Measurements from ENCODE around the gene SIMC1. TPM values are rescaled to one million over a fixed set of nuclear protein-coding genes. Genes with fewer than 3 reads are reported as not detected.
"Not testable (repeated sequence)": the region's sequence is repeated elsewhere in the genome, so short reads cannot be mapped to it uniquely, and the experiment has no call there.

Gene SIMC1
- total and polyA plus RNA-seq, 2 donors (not counting 1 experiment from before 2014, with no cell fraction given): 20.6 to 63.8 TPM

GRCh38 chr5:176244318-176244717 lies 6.1 kb downstream of the SIMC1 start:
- H3K27ac Mint-ChIP-seq; H2AFZ ChIP-seq (ENCODE audit: insufficient read depth, low read depth, low read length, poor library complexity, severe bottlenecking); H3K27me3 ChIP-seq (replicated peaks in 1 of 4; ENCODE audit: control extremely low read depth in 1 of 4, control insufficient read depth in 3 of 4, insufficient read depth in 4 of 4, low read length in 3 of 4); H3K27ac ChIP-seq (ENCODE audit: low read length in 2 of 2); H3K9me3 ChIP-seq (ENCODE audit: control extremely low read depth in 1 of 3, control insufficient read depth in 2 of 3, insufficient read depth in 1 of 3, low read length in 2 of 3); H3K9me3 Mint-ChIP-seq (ENCODE audit: insufficient read depth); CTCF ChIA-PET; H3K4me1 ChIP-seq (ENCODE audit: control insufficient read depth in 2 of 2, insufficient read depth in 2 of 2, low read length in 2 of 2); H3K4me3 Mint-ChIP-seq; H3K27me3 Mint-ChIP-seq; H4K20me1 ChIP-seq (ENCODE audit: control insufficient read depth, insufficient read depth, low read length, poor library complexity, severe bottlenecking); H3K36me3 ChIP-seq (replicated peaks in 1 of 2; ENCODE audit: control extremely low read depth in 1 of 2, control insufficient read depth in 1 of 2, extremely low read depth in 1 of 2, insufficient read depth in 2 of 2, low read length in 1 of 2); H3K79me2 ChIP-seq (ENCODE audit: control insufficient read depth, insufficient read depth, low read length); H3K4me3 ChIP-seq (ENCODE audit: control extremely low read depth in 1 of 5, extremely low read depth in 1 of 5, insufficient read depth in 1 of 5, low read depth in 2 of 5, low read length in 4 of 5); POLR2A ChIA-PET; DNase-seq; intact Hi-C loops (cut with micrococcal nuclease); H3K4me2 ChIP-seq (replicated peaks; ENCODE audit: low read depth, low read length, poor library complexity, severe bottlenecking); H3K9ac ChIP-seq (ENCODE audit: low read length); ATAC-seq (ENCODE audit: low read depth): not testable (repeated sequence)
- H3K4me1 Mint-ChIP-seq: peaks cover 19% of the 10 kb centered on the region
- no CpG with 5 or more reads among the region's 2 CpGs for WGBS (ENCODE audit: insufficient coverage)

GRCh38 chr5:176245074-176245473 lies 6.8 kb downstream of the SIMC1 start:
- H3K4me2 ChIP-seq (replicated peaks; ENCODE audit: low read depth, low read length, poor library complexity, severe bottlenecking); H2AFZ ChIP-seq (ENCODE audit: insufficient read depth, low read depth, low read length, poor library complexity, severe bottlenecking); DNase-seq; H3K4me3 Mint-ChIP-seq; H3K79me2 ChIP-seq (ENCODE audit: control insufficient read depth, insufficient read depth, low read length); intact Hi-C loops (cut with micrococcal nuclease); CTCF ChIA-PET; H3K27ac Mint-ChIP-seq; H3K4me3 ChIP-seq (ENCODE audit: control extremely low read depth in 1 of 5, extremely low read depth in 1 of 5, insufficient read depth in 1 of 5, low read depth in 2 of 5, low read length in 4 of 5); H3K27me3 Mint-ChIP-seq; H3K36me3 ChIP-seq (replicated peaks in 1 of 2; ENCODE audit: control extremely low read depth in 1 of 2, control insufficient read depth in 1 of 2, extremely low read depth in 1 of 2, insufficient read depth in 2 of 2, low read length in 1 of 2); H3K27me3 ChIP-seq (replicated peaks in 1 of 4; ENCODE audit: control extremely low read depth in 1 of 4, control insufficient read depth in 3 of 4, insufficient read depth in 4 of 4, low read length in 3 of 4); H3K9ac ChIP-seq (ENCODE audit: low read length); H3K9me3 Mint-ChIP-seq (ENCODE audit: insufficient read depth); POLR2A ChIA-PET; ATAC-seq (ENCODE audit: low read depth); H3K9me3 ChIP-seq (ENCODE audit: control extremely low read depth in 1 of 3, control insufficient read depth in 2 of 3, insufficient read depth in 1 of 3, low read length in 2 of 3); H3K27ac ChIP-seq (ENCODE audit: low read length in 2 of 2); H4K20me1 ChIP-seq (ENCODE audit: control insufficient read depth, insufficient read depth, low read length, poor library complexity, severe bottlenecking); H3K4me1 ChIP-seq (ENCODE audit: control insufficient read depth in 2 of 2, insufficient read depth in 2 of 2, low read length in 2 of 2): not testable (repeated sequence)
- no CpG with 5 or more reads among the region's 6 CpGs for WGBS (ENCODE audit: insufficient coverage)
- H3K4me1 Mint-ChIP-seq: peaks cover 17% of the 10 kb centered on the region

- POLR2A ChIA-PET; H3K4me1 ChIP-seq (ENCODE audit: control insufficient read depth in 2 of 2, insufficient read depth in 2 of 2, low read length in 2 of 2); H3K27ac ChIP-seq (ENCODE audit: low read length in 2 of 2); H2AFZ ChIP-seq (ENCODE audit: insufficient read depth, low read depth, low read length, poor library complexity, severe bottlenecking); H3K36me3 ChIP-seq (replicated peaks in 1 of 2; ENCODE audit: control extremely low read depth in 1 of 2, control insufficient read depth in 1 of 2, extremely low read depth in 1 of 2, insufficient read depth in 2 of 2, low read length in 1 of 2); CTCF ChIA-PET; H3K9me3 Mint-ChIP-seq (ENCODE audit: insufficient read depth); H3K27me3 Mint-ChIP-seq; H3K9ac ChIP-seq (ENCODE audit: low read length); H3K9me3 ChIP-seq (ENCODE audit: control extremely low read depth in 1 of 3, control insufficient read depth in 2 of 3, insufficient read depth in 1 of 3, low read length in 2 of 3); intact Hi-C loops (cut with micrococcal nuclease); H4K20me1 ChIP-seq (ENCODE audit: control insufficient read depth, insufficient read depth, low read length, poor library complexity, severe bottlenecking); H3K27me3 ChIP-seq (replicated peaks in 1 of 4; ENCODE audit: control extremely low read depth in 1 of 4, control insufficient read depth in 3 of 4, insufficient read depth in 4 of 4, low read length in 3 of 4); H3K4me3 ChIP-seq (ENCODE audit: control extremely low read depth in 1 of 5, extremely low read depth in 1 of 5, insufficient read depth in 1 of 5, low read depth in 2 of 5, low read length in 4 of 5); H3K4me3 Mint-ChIP-seq; ATAC-seq (ENCODE audit: low read depth); H3K27ac Mint-ChIP-seq; DNase-seq; H3K79me2 ChIP-seq (ENCODE audit: control insufficient read depth, insufficient read depth, low read length); H3K4me2 ChIP-seq (replicated peaks; ENCODE audit: low read depth, low read length, poor library complexity, severe bottlenecking): not testable (repeated sequence)
- H3K4me1 Mint-ChIP-seq: peaks cover 15% of the 10 kb centered on the region
- 88% methylated on average over 1 of the region's 5 CpGs for WGBS (ENCODE audit: insufficient coverage)
These were observed 7.3 kb downstream of the SIMC1 start for GRCh38 chr5:176245489-176245888.

GRCh38 chr5:176250691-176251090 lies 12.5 kb downstream of the SIMC1 start:
- CTCF ChIA-PET; POLR2A ChIA-PET; ATAC-seq (ENCODE audit: low read depth); H3K9me3 Mint-ChIP-seq (ENCODE audit: insufficient read depth); H3K79me2 ChIP-seq (ENCODE audit: control insufficient read depth, insufficient read depth, low read length); H3K9ac ChIP-seq (ENCODE audit: low read length); H3K4me3 Mint-ChIP-seq; H3K4me3 ChIP-seq (ENCODE audit: control extremely low read depth in 1 of 5, extremely low read depth in 1 of 5, insufficient read depth in 1 of 5, low read depth in 2 of 5, low read length in 4 of 5); H3K27ac Mint-ChIP-seq; H3K27ac ChIP-seq (ENCODE audit: low read length in 2 of 2); H3K9me3 ChIP-seq (ENCODE audit: control extremely low read depth in 1 of 3, control insufficient read depth in 2 of 3, insufficient read depth in 1 of 3, low read length in 2 of 3); H3K36me3 ChIP-seq (replicated peaks in 1 of 2; ENCODE audit: control extremely low read depth in 1 of 2, control insufficient read depth in 1 of 2, extremely low read depth in 1 of 2, insufficient read depth in 2 of 2, low read length in 1 of 2); H3K4me2 ChIP-seq (replicated peaks; ENCODE audit: low read depth, low read length, poor library complexity, severe bottlenecking); H4K20me1 ChIP-seq (ENCODE audit: control insufficient read depth, insufficient read depth, low read length, poor library complexity, severe bottlenecking); H3K4me1 ChIP-seq (ENCODE audit: control insufficient read depth in 2 of 2, insufficient read depth in 2 of 2, low read length in 2 of 2); DNase-seq; intact Hi-C loops (cut with micrococcal nuclease); H3K27me3 ChIP-seq (replicated peaks in 1 of 4; ENCODE audit: control extremely low read depth in 1 of 4, control insufficient read depth in 3 of 4, insufficient read depth in 4 of 4, low read length in 3 of 4); H3K27me3 Mint-ChIP-seq; H2AFZ ChIP-seq (ENCODE audit: insufficient read depth, low read depth, low read length, poor library complexity, severe bottlenecking): not testable (repeated sequence)
- no CpG with 5 or more reads among the region's 2 CpGs for WGBS (ENCODE audit: insufficient coverage)
- H3K4me1 Mint-ChIP-seq: peaks cover 10% of the 10 kb centered on the region
